SU-DHL-6 (cell line): ENCODE results near the gene PHF21B.

Experiments
- H2AFZ ChIP-seq: fragments of 200-600 bp; sonication (generic); 2 replicates; pipeline ENCODE4 v1.6.1; 2014; ENCODE audit warnings: low read depth, mild to moderate bottlenecking, moderate library complexity, mixed read lengths, antibody characterized with exemption, low read length; ENCODE audit not compliant: severe bottlenecking
- H3F3A ChIP-seq: fragments of 200-600 bp; shearing (Covaris generic); 2 replicates; pipeline ENCODE4 v1.6.0; 2016; ENCODE audit warnings: antibody characterized with exemption, mild to moderate bottlenecking; ENCODE audit not compliant: insufficient read depth
- H3K27ac ChIP-seq: fragments of 200-600 bp; sonication (generic); 2 replicates; pipeline ENCODE4 v1.5.1; 2016; ENCODE audit warnings: low read depth, mild to moderate bottlenecking, low read length, moderate library complexity, mixed read lengths
- H3K27me3 ChIP-seq: fragments of 200-600 bp; sonication (generic), shearing (Covaris generic); 2 replicates; pipeline ENCODE4 v1.6.0; 2014; ENCODE audit warnings: mild to moderate bottlenecking, low read length
- H3K36me3 ChIP-seq: fragments of 200-600 bp; sonication (generic); 2 replicates; pipeline ENCODE4 v1.6.1; 2014; ENCODE audit warnings: mild to moderate bottlenecking, low read length, mixed read lengths
- H3K4me2 ChIP-seq: fragments of 300-600, 200-600 bp; shearing (Covaris generic), sonication (generic); 2 replicates; pipeline ENCODE4 v1.6.0; 2014; ENCODE audit warnings: low read length, low read depth, mild to moderate bottlenecking; ENCODE audit not compliant: poor library complexity, severe bottlenecking
- H3K4me3 ChIP-seq: fragments of 200-600 bp; sonication (generic); 2 replicates; pipeline ENCODE4 v1.5.1; 2014; ENCODE audit warnings: antibody characterized with exemption, low read length, mild to moderate bottlenecking, mixed read lengths; ENCODE audit not compliant: insufficient read depth, poor library complexity, severe bottlenecking
- H3K79me2 ChIP-seq: fragments of 200-600 bp; sonication (generic); 2 replicates; pipeline ENCODE4 v1.6.1; 2014; ENCODE audit warnings: mild to moderate bottlenecking, low read length, moderate library complexity; ENCODE audit not compliant: insufficient read depth
- H3K9ac ChIP-seq: fragments of 200-600 bp; sonication (generic); 2 replicates; pipeline ENCODE4 v1.7.0; 2014; ENCODE audit warnings: mild to moderate bottlenecking, low read length
- H3K9me2 ChIP-seq: fragments of 200-600 bp; sonication (generic); replicated peaks from 2 replicates; pipeline ENCODE4 v1.6.1; 2014; ENCODE audit warnings: low read length; ENCODE audit not compliant: insufficient read depth
- H3K9me3 ChIP-seq: fragments of 200-600 bp; sonication (generic); 2 replicates; pipeline ENCODE4 v1.6.1; 2014; ENCODE audit warnings: low read length, mixed read lengths; ENCODE audit not compliant: insufficient read depth
- H4K20me1 ChIP-seq: fragments of 200-600 bp; sonication (generic); 2 replicates; pipeline ENCODE4 v1.6.1; 2014; ENCODE audit warnings: low read depth, mild to moderate bottlenecking, antibody characterized with exemption, low read length, moderate library complexity, mixed read lengths
- EZH2phosphoT487 ChIP-seq: fragments of 200-600 bp; sonication (generic), shearing (Covaris generic); conservative IDR thresholded peaks from 2 replicates; pipeline ENCODE4 v1.6.1; 2018; ENCODE audit warnings: mild to moderate bottlenecking, antibody characterized with exemption, low read length, moderate library complexity, mixed read lengths
- TF ChIP-seq, protein P1 (sequence below): fragments of 200-600 bp; sonication (generic); IDR thresholded peaks from one replicate; pipeline ENCODE4 v1.5.1; 2017; ENCODE audit warnings: antibody characterized with exemption, mild to moderate bottlenecking, low read length, moderate library complexity; ENCODE audit not compliant: insufficient read depth, poor library complexity, severe bottlenecking

Gene PHF21B

DNA sequence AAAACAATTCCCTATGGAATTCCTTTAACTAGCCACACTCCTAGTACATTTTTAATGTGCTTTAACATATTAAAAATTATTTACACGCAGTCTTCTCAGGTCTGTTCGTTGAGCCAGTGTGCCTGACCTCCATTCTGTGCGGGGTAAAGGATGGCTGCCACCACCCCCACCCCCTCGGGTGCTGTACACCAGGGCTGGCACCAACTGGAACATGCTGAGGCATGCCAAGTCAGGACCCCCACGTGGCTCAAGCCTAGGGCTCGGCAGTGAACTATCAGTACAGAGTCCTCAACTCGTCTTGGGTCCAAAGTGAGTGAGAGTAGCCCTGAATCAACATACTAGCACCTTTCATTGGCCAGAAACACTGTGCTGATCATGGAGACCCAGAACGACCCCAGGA is 32.5 kb upstream of the PHF21B start:
- no peak overlapping the region for H3K9ac ChIP-seq
- H2AFZ ChIP-seq: no peak overlapping the region
- no peak for TF ChIP-seq EZH2phosphoT487
- TF ChIP-seq, protein P1, sequence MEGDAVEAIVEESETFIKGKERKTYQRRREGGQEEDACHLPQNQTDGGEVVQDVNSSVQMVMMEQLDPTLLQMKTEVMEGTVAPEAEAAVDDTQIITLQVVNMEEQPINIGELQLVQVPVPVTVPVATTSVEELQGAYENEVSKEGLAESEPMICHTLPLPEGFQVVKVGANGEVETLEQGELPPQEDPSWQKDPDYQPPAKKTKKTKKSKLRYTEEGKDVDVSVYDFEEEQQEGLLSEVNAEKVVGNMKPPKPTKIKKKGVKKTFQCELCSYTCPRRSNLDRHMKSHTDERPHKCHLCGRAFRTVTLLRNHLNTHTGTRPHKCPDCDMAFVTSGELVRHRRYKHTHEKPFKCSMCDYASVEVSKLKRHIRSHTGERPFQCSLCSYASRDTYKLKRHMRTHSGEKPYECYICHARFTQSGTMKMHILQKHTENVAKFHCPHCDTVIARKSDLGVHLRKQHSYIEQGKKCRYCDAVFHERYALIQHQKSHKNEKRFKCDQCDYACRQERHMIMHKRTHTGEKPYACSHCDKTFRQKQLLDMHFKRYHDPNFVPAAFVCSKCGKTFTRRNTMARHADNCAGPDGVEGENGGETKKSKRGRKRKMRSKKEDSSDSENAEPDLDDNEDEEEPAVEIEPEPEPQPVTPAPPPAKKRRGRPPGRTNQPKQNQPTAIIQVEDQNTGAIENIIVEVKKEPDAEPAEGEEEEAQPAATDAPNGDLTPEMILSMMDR: no peak
- H3K27ac ChIP-seq: no peak overlapping the region
- H3K79me2 ChIP-seq: no peaks in the 10 kb centered on the region
- H3K4me3 ChIP-seq: no peak overlapping the region
- H3K9me2 ChIP-seq: no peaks in the 10 kb centered on the region
- H3K4me2 ChIP-seq: no peak overlapping the region
- H3F3A ChIP-seq: no peaks in the 10 kb centered on the region
- no peaks in the 10 kb centered on the region for H3K36me3 ChIP-seq
- peaks cover 4% of the 10 kb centered on the region; the same call in 1 of the 2 replicates for H3K9me3 ChIP-seq
- H4K20me1 ChIP-seq: no peaks in the 10 kb centered on the region
- H3K27me3 ChIP-seq: no peaks in the 10 kb centered on the region

DNA sequence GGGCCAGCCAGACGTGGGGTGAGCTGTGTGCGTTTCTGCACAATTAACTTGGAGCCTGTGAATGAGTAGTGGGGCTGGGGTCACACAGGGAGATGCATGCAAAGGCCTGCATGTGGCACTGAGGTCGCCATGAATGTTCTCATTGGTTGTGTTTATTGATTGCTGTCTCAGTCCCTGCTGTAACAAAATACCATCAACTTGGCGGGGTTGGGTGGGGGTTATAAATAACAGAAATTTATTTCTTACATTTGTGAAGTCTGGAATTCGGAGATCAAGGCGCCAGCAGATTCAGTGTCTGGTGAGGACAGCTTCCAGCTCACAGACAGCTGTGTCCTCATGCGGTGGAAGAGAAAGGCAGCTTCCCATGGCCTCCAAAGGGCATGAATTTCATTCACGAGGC is 29.3 kb upstream of the PHF21B start:
- H4K20me1 ChIP-seq: no peaks in the 10 kb centered on the region
- H3K27ac ChIP-seq: no peak overlapping the region
- peaks cover 4% of the 10 kb centered on the region; the same call in 1 of the 2 replicates for H3K9me3 ChIP-seq
- TF ChIP-seq EZH2phosphoT487: no peak
- TF ChIP-seq, protein P1: no peak
- H3K79me2 ChIP-seq: no peaks in the 10 kb centered on the region
- H3K4me2 ChIP-seq: no peak overlapping the region
- H3K27me3 ChIP-seq: no peaks in the 10 kb centered on the region
- H3K36me3 ChIP-seq: no peaks in the 10 kb centered on the region
- no peak overlapping the region for H3K9ac ChIP-seq
- no peaks in the 10 kb centered on the region for H3F3A ChIP-seq
- H3K9me2 ChIP-seq: no peaks in the 10 kb centered on the region
- no peak overlapping the region for H2AFZ ChIP-seq
- no peak overlapping the region for H3K4me3 ChIP-seq

DNA sequence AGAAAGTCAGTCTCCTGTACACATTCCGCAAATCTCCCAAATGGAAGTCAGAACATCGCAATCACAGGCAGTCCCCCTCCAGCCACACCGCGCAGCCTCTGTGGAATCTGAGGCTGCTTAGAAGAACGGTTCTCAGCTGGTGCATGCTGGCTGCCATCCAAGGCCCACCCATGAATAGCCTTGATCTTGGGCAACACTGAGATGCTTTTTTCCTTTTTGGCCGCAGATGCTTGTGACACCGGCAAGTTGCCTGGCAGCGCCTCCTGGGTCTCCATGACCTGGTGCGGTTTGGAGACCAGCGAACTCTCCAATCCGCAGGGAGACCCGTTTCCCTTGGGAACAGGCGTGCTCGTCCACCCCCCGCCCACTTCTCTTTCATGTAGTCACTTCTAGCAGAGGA is 26.3 kb upstream of the PHF21B start:
- Histone ChIP-seq H2AFZ (no peak overlapping the region), H4K20me1 (no peaks in the 10 kb centered on the region), H3K27ac (no peak overlapping the region), H3K9me3 (peaks cover 4% of the 10 kb centered on the region; the same call in 1 of the 2 replicates), H3K4me2 (no peak overlapping the region), H3K36me3 (no peaks in the 10 kb centered on the region), H3K27me3 (no peaks in the 10 kb centered on the region), H3K79me2 (no peaks in the 10 kb centered on the region), H3K9ac (no peak overlapping the region), H3K9me2 (no peaks in the 10 kb centered on the region), H3F3A (no peaks in the 10 kb centered on the region), H3K4me3 (no peak overlapping the region)
- TF ChIP-seq, protein P1: no peak
- TF ChIP-seq EZH2phosphoT487: no peak

DNA sequence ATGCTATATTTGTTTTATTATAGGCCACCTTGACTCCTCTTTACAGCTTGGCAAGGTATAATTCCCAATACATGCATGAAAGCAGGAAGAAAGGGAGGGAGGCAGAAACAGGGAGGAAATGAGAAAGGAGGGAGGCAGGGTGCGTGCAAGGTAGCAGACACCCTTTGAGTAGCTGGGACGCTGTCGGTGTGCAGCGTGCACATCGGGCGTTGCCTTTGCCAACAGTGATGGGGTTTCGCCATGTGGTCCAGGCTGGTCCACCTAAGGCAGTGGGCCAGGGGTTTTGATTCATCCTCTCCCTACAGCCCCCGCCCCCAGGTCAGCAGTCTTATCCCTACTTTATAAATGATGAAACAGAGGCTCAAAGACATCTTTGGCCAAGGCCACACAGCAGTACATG is 25.0 kb upstream of the PHF21B start:
- TF ChIP-seq, protein P1: no peak
- Histone ChIP-seq H3K27me3 (no peaks in the 10 kb centered on the region), H4K20me1 (no peaks in the 10 kb centered on the region)

More for the DNA sequence above, 25.0 kb upstream of the PHF21B start:
- Histone ChIP-seq H3K9me3 (peaks cover 4% of the 10 kb centered on the region; the same call in 1 of the 2 replicates), H2AFZ (no peak overlapping the region), H3F3A (no peaks in the 10 kb centered on the region), H3K9me2 (no peaks in the 10 kb centered on the region), H3K27ac (no peak overlapping the region), H3K4me3 (no peak overlapping the region), H3K79me2 (no peaks in the 10 kb centered on the region), H3K9ac (no peak overlapping the region), H3K4me2 (no peak overlapping the region), H3K36me3 (no peaks in the 10 kb centered on the region)
